OCI-LY1 (cell line): ENCODE data around the gene EVA1C.

Experiments
- H2AFZ ChIP-seq: fragments of 200-600 bp; sonication (generic), shearing (Covaris generic); 2 replicates; pipeline ENCODE4 v1.6.0; 2014; ENCODE audit warnings: antibody characterized with exemption, mild to moderate bottlenecking, low read length
- H3F3A ChIP-seq: fragments of 200-600 bp; sonication (generic), shearing (Covaris generic); 2 replicates; pipeline ENCODE4 v1.6.0; 2014; ENCODE audit warnings: mild to moderate bottlenecking, antibody characterized with exemption, low read length, moderate library complexity; ENCODE audit not compliant: insufficient read depth
- H3K27ac ChIP-seq: fragments of 200-600 bp; sonication (generic); 2 replicates; pipeline ENCODE4 v1.5.1; 2014; ENCODE audit warnings: low read length, mixed run types, mild to moderate bottlenecking, low read depth; ENCODE audit not compliant: poor library complexity, severe bottlenecking
- H3K27me3 ChIP-seq: fragments of 200-600 bp; sonication (generic); 2 replicates; pipeline ENCODE4 v1.6.0; 2014; ENCODE audit warnings: antibody characterized with exemption, mild to moderate bottlenecking, low read length, moderate library complexity; ENCODE audit not compliant: insufficient read depth
- H3K36me3 ChIP-seq: fragments of 200-600 bp; sonication (generic); 2 replicates; pipeline ENCODE4 v1.6.1; 2014; ENCODE audit warnings: mild to moderate bottlenecking, antibody characterized with exemption, low read length, moderate library complexity, mixed read lengths; ENCODE audit not compliant: insufficient read depth
- H3K4me1 ChIP-seq: fragments of 200-600 bp; sonication (generic); 2 replicates; pipeline ENCODE4 v1.5.1; 2014; ENCODE audit warnings: mild to moderate bottlenecking, low read length, moderate library complexity; ENCODE audit not compliant: insufficient read depth, severe bottlenecking
- H3K4me2 ChIP-seq: fragments of 200-600 bp; sonication (generic), shearing (Covaris generic); 2 replicates; pipeline ENCODE4 v1.6.1; 2014; ENCODE audit warnings: low read length
- H3K4me3 ChIP-seq: fragments of 200-600 bp; sonication (generic); 2 replicates; pipeline ENCODE4 v1.5.1; 2014; ENCODE audit warnings: low read length, low read depth, mild to moderate bottlenecking, mixed read lengths; ENCODE audit not compliant: poor library complexity, severe bottlenecking
- H3K79me2 ChIP-seq: fragments of 200-600 bp; shearing (Covaris generic); 2 replicates; pipeline ENCODE4 v1.6.1; 2016; ENCODE audit warnings: mixed run types, low read length, mixed read lengths; ENCODE audit not compliant: insufficient read depth
- H3K9ac ChIP-seq: fragments of 200-600 bp; sonication (generic), shearing (Covaris generic); 2 replicates; pipeline ENCODE4 v1.6.1; 2014; ENCODE audit warnings: mild to moderate bottlenecking, low read length, mixed read lengths
- H3K9me2 ChIP-seq: fragments of 200-600 bp; sonication (generic), shearing (Covaris generic); 2 replicates; pipeline ENCODE4 v1.6.1; 2014; ENCODE audit warnings: low read depth, mild to moderate bottlenecking, low read length, mixed read lengths
- H3K9me3 ChIP-seq: fragments of 200-600 bp; shearing (Covaris generic); 2 replicates; pipeline ENCODE4 v1.6.1; 2014; ENCODE audit warnings: low read length, mixed read lengths
- H4K20me1 ChIP-seq: fragments of 200-600 bp; sonication (generic), shearing (Covaris generic); 2 replicates; pipeline ENCODE4 v1.6.0; 2016; ENCODE audit warnings: mild to moderate bottlenecking, low read length; ENCODE audit not compliant: insufficient read depth
- EZH2 ChIP-seq: fragments of 200-600 bp; sonication (generic), shearing (Covaris generic); IDR thresholded peaks from 2 replicates; pipeline ENCODE4 v1.8.0; 2017; ENCODE audit warnings: borderline replicate concordance, mixed run types, mild to moderate bottlenecking, antibody characterized with exemption, low read length, moderate library complexity, mixed read lengths
- TF ChIP-seq, protein P1 (sequence below): fragments of 200-600 bp; sonication (generic), shearing (Covaris generic); IDR thresholded peaks from 2 replicates; pipeline ENCODE4 v1.5.1; 2017; ENCODE audit warnings: mild to moderate bottlenecking, antibody characterized with exemption, low read length, moderate library complexity, mixed read lengths

EVA1C gene

GRCh38 chr21:32371913-32372314 lies 40.6 kb upstream of the EVA1C start:
- no peaks in the 10 kb centered on the region for H3K9me3 ChIP-seq
- no peaks in the 10 kb centered on the region for H3F3A ChIP-seq
- no peaks in the 10 kb centered on the region for H3K4me1 ChIP-seq
- no peak overlapping the region for H2AFZ ChIP-seq
- no peaks in the 10 kb centered on the region for H4K20me1 ChIP-seq
- no peak overlapping the region for H3K4me2 ChIP-seq
- no peak overlapping the region for H3K4me3 ChIP-seq
- no peaks in the 10 kb centered on the region for H3K27me3 ChIP-seq
- H3K79me2 ChIP-seq: no peaks in the 10 kb centered on the region
- H3K36me3 ChIP-seq: peaks cover 88% of the 10 kb centered on the region
- H3K9ac ChIP-seq: no peak overlapping the region
- no peaks in the 10 kb centered on the region for H3K9me2 ChIP-seq
- no peak overlapping the region for H3K27ac ChIP-seq
- no peak for TF ChIP-seq EZH2
- TF ChIP-seq, protein P1, sequence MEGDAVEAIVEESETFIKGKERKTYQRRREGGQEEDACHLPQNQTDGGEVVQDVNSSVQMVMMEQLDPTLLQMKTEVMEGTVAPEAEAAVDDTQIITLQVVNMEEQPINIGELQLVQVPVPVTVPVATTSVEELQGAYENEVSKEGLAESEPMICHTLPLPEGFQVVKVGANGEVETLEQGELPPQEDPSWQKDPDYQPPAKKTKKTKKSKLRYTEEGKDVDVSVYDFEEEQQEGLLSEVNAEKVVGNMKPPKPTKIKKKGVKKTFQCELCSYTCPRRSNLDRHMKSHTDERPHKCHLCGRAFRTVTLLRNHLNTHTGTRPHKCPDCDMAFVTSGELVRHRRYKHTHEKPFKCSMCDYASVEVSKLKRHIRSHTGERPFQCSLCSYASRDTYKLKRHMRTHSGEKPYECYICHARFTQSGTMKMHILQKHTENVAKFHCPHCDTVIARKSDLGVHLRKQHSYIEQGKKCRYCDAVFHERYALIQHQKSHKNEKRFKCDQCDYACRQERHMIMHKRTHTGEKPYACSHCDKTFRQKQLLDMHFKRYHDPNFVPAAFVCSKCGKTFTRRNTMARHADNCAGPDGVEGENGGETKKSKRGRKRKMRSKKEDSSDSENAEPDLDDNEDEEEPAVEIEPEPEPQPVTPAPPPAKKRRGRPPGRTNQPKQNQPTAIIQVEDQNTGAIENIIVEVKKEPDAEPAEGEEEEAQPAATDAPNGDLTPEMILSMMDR: no peak

DNA sequence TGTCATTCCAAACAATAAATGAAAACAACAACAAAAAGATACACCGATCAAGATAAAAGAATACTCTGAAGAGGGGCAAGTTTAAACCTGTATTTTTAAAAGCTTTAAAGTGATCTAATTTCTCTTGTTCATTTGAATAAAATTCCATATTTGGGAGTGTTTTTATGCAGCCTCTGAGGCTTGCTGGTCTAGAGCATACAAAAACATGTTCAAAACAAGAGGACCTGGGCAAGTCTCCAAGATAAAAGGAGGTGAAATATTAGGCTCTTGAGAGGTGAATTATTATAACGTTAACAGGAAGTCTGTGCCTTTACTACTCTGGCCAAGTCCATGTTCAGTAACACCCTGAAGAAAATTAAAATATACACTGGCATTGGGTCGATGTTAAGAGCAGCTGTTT lies 39.8 kb upstream of the EVA1C start:
- no peaks in the 10 kb centered on the region for H3K79me2 ChIP-seq
- H3K27ac ChIP-seq: no peak overlapping the region
- peaks cover 88% of the 10 kb centered on the region for H3K36me3 ChIP-seq

GRCh38 chr21:32377506-32377905 lies 35.0 kb upstream of the EVA1C start:
- H3K4me3 ChIP-seq: no peak overlapping the region
- H3K9me3 ChIP-seq: no peaks in the 10 kb centered on the region
- no peak for TF ChIP-seq EZH2
- TF ChIP-seq, protein P1: no peak
- no peak overlapping the region for H3K27ac ChIP-seq
- no peak overlapping the region for H3K4me2 ChIP-seq
- H3K9ac ChIP-seq: no peak overlapping the region
- H3K4me1 ChIP-seq: no peaks in the 10 kb centered on the region
- H3F3A ChIP-seq: no peaks in the 10 kb centered on the region
- H3K79me2 ChIP-seq: no peaks in the 10 kb centered on the region
- no peaks in the 10 kb centered on the region for H3K27me3 ChIP-seq
- no peaks in the 10 kb centered on the region for H3K9me2 ChIP-seq
- H4K20me1 ChIP-seq: no peaks in the 10 kb centered on the region
- H2AFZ ChIP-seq: no peak overlapping the region
- peaks cover 97% of the 10 kb centered on the region for H3K36me3 ChIP-seq

More for the DNA sequence above, 39.8 kb upstream of the EVA1C start:
- H3K9me3 ChIP-seq: no peaks in the 10 kb centered on the region
- no peaks in the 10 kb centered on the region for H3K27me3 ChIP-seq
- no peak overlapping the region for H3K4me3 ChIP-seq
- no peak overlapping the region for H3K4me2 ChIP-seq
- H3K9ac ChIP-seq: no peak overlapping the region
- H3K9me2 ChIP-seq: no peaks in the 10 kb centered on the region
- no peaks in the 10 kb centered on the region for H4K20me1 ChIP-seq
- no peaks in the 10 kb centered on the region for H3F3A ChIP-seq
- H2AFZ ChIP-seq: no peak overlapping the region
- H3K4me1 ChIP-seq: no peaks in the 10 kb centered on the region
- TF ChIP-seq, protein P1: no peak
- TF ChIP-seq EZH2: no peak
